ENCODE results near the gene AGMO. TPM values are rescaled to one million over a fixed set of nuclear protein-coding genes. Genes with fewer than 3 reads are reported as not detected.

AGMO gene
- total RNA-seq, 3 donors from 2014 or later = 1.4 to 4.3 (median 1.6) TPM

- Histone ChIP-seq H3K36me3 (no peaks in the 10 kb centered on the region), H3K27ac (no peak overlapping the region), H3K4me3 (no peak overlapping the region), H3K9me3 (no peaks in the 10 kb centered on the region), H3K4me1 (no peaks in the 10 kb centered on the region), H3K27me3 (no peaks in the 10 kb centered on the region)
- intact Hi-C loops (cut with DNase I; ENCODE audit: low total_unique reads) = no loop called here
- no peak for DNase-seq (ENCODE audit: low spot score in 2 of 2)
- TF ChIP-seq CTCF (IDR thresholded peaks at IDR 0.05) (no peak), POLR2AphosphoS5 (IDR thresholded peaks at IDR 0.05) (no peak), POLR2A (IDR thresholded peaks at IDR 0.05) (no peak)
Observed at GRCh38 chr7:15505761-15506160, 56.1 kb downstream of the AGMO start.

GRCh38 chr7:15504351-15504750, 57.5 kb downstream of the AGMO start:
- Histone ChIP-seq H3K27me3 (no peaks in the 10 kb centered on the region), H3K4me1 (no peaks in the 10 kb centered on the region), H3K27ac (no peak overlapping the region), H3K9me3 (no peaks in the 10 kb centered on the region), H3K4me3 (no peak overlapping the region), H3K36me3 (no peaks in the 10 kb centered on the region)
- no peak for DNase-seq (ENCODE audit: low spot score in 2 of 2)
- intact Hi-C loops (cut with DNase I; ENCODE audit: low total_unique reads) = no loop called here
- TF ChIP-seq POLR2A (IDR thresholded peaks at IDR 0.05) (no peak), POLR2AphosphoS5 (IDR thresholded peaks at IDR 0.05) (no peak), CTCF (IDR thresholded peaks at IDR 0.05) (no peak)

- TF ChIP-seq POLR2AphosphoS5 (IDR thresholded peaks at IDR 0.05) (no peak), POLR2A (IDR thresholded peaks at IDR 0.05) (no peak), CTCF (IDR thresholded peaks at IDR 0.05) (no peak)
- H3K36me3 ChIP-seq = no peaks in the 10 kb centered on the region
- no peaks in the 10 kb centered on the region for H3K4me1 ChIP-seq
- no peaks in the 10 kb centered on the region for H3K27me3 ChIP-seq
- H3K27ac ChIP-seq = no peak overlapping the region
- H3K9me3 ChIP-seq = no peaks in the 10 kb centered on the region
- intact Hi-C loops (cut with DNase I; ENCODE audit: low total_unique reads) = no loop called here
- no peak overlapping the region for H3K4me3 ChIP-seq
- DNase-seq (ENCODE audit: low spot score in 2 of 2) = no peak
Observed at GRCh38 chr7:15503603-15504290, 58.1 kb downstream of the AGMO start.

GRCh38 chr7:15498465-15498864, 63.4 kb downstream of the AGMO start:
- no peaks in the 10 kb centered on the region for H3K27me3 ChIP-seq
- no peaks in the 10 kb centered on the region for H3K36me3 ChIP-seq
- H3K4me1 ChIP-seq = no peaks in the 10 kb centered on the region
- intact Hi-C loops (cut with DNase I; ENCODE audit: low total_unique reads) = no loop called here
- H3K9me3 ChIP-seq = no peaks in the 10 kb centered on the region
- no peak for DNase-seq (ENCODE audit: low spot score in 2 of 2)
- no peak overlapping the region for H3K4me3 ChIP-seq
- no peak overlapping the region for H3K27ac ChIP-seq
- no peak for TF ChIP-seq POLR2AphosphoS5 (IDR thresholded peaks at IDR 0.05)
- no peak for TF ChIP-seq POLR2A (IDR thresholded peaks at IDR 0.05)
- no peak for TF ChIP-seq CTCF (IDR thresholded peaks at IDR 0.05)

- Histone ChIP-seq H3K4me1 (no peaks in the 10 kb centered on the region), H3K27ac (no peak overlapping the region), H3K4me3 (no peak overlapping the region), H3K9me3 (no peaks in the 10 kb centered on the region), H3K36me3 (no peaks in the 10 kb centered on the region), H3K27me3 (no peaks in the 10 kb centered on the region)
- TF ChIP-seq POLR2A (IDR thresholded peaks at IDR 0.05) = no peak
- no peak for TF ChIP-seq POLR2AphosphoS5 (IDR thresholded peaks at IDR 0.05)
- TF ChIP-seq CTCF (IDR thresholded peaks at IDR 0.05) = no peak
- DNase-seq (ENCODE audit: low spot score in 2 of 2) = no peak
- intact Hi-C loops (cut with DNase I; ENCODE audit: low total_unique reads) = no loop called here
Observed at GRCh38 chr7:15495170-15495569, 66.6 kb downstream of the AGMO start.

Measured in breast epithelium (tissue), 4 donors.